Vagina (tissue), 2 donors: ENCODE results near the gene DNAH2. TPM values are rescaled to one million over a fixed set of nuclear protein-coding genes. Genes with fewer than 3 reads are reported as not detected.

Experiments
- DNase-seq, 2 donors: peaks; one replicate each; pipeline ENCODE4 v3.0.0-alpha.2; 2017; ENCODE audit errors: extremely low spot score in 2 of 2
- H3K27ac ChIP-seq: fragments of 200-600 bp; sonication (generic); one replicate; pipeline ENCODE4 v1.5.1; 2019
- H3K27me3 ChIP-seq: fragments of 200-600 bp; sonication (generic); one replicate; pipeline ENCODE4 v1.5.1; 2019
- H3K36me3 ChIP-seq, 2 donors: fragments of 200-600 bp; sonication (generic); one replicate each; pipeline ENCODE4 v1.5.1; 2017 to 2019
- H3K4me1 ChIP-seq: fragments of 200-600 bp; sonication (generic); one replicate; pipeline ENCODE4 v1.5.1; 2019
- H3K4me3 ChIP-seq, 2 donors: fragments of 200-600 bp; sonication (generic); 1 replicate in 1 of 2; 2 replicates in 1 of 2; pipeline ENCODE4 v1.5.1; 2016 to 2019
- H3K9me3 ChIP-seq: fragments of 200-600 bp; sonication (generic); one replicate; pipeline ENCODE4 v1.5.1; 2019
- POLR2A ChIP-seq, 2 donors: fragments of 450-650 bp; IDR thresholded peaks; one replicate each; pipeline ENCODE4 v1.6.1; 2017; ENCODE audit warnings: antibody characterized with exemption in 2 of 2, mild to moderate bottlenecking in 2 of 2, moderate library complexity in 2 of 2
- POLR2AphosphoS5 ChIP-seq, 2 donors: sonication (generic); formaldehyde crosslinking; IDR thresholded peaks; one replicate each; pipeline ENCODE4 v1.9.0; 2017; ENCODE audit warnings: antibody characterized with exemption in 2 of 2, mild to moderate bottlenecking in 2 of 2, low read depth in 1 of 2; ENCODE audit not compliant: insufficient read depth in 1 of 2
- intact Hi-C: fragments of 100-400 bp; cut with DNase I; formaldehyde crosslinking; loops from one replicate; pipeline ENCODE4 v1.15.1; 2023
- total RNA-seq: library from RNA; depleted of rRNA; stranded (reverse); fragments of >200 nt; gene quantifications from one replicate; pipeline ENCODE4 v1.2.3, GENCODE V29; 2016
- TF ChIP-seq, protein P1 (sequence below), 3 experiments: fragments of 450-650 bp in 2 of 3; fragments of 200-600 bp in 1 of 3; sonication (generic) in 1 of 3; IDR thresholded peaks; one replicate each; pipeline ENCODE4 v1.5.1; 2017 to 2019; ENCODE audit warnings: antibody characterized with exemption in 3 of 3, mild to moderate bottlenecking in 2 of 3, moderate library complexity in 2 of 3

The DNAH2 gene
- total RNA-seq, 1 donor from 2014 or later, result 0.49 TPM

DNA sequence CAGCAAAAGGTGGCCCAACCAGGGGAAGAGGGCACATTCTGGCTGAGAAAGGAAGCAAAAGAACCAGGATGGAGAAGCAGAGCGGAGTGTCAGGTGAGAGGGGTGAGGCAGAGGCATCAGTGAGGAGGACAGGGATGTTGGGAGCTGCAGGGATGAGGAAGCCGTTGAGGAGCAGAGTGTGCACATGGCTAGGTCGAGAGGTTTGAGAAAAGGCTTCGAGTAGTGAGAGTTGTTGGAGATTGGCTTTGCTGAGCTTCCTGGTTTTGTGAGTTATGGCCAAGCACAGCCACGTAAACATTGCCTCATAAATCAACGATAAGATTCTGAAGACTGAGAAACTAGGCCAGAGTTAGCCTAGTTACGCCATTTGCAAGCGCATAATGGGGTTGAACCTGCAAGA is 26.9 kb downstream of the DNAH2 start:
- Histone ChIP-seq H3K9me3 (no peaks in the 10 kb centered on the region), H3K27ac (no peak overlapping the region), H3K27me3 (no peaks in the 10 kb centered on the region), H3K4me1 (peaks cover 10% of the 10 kb centered on the region), H3K4me3 (no peak overlapping the region), H3K36me3 (no peaks in the 10 kb centered on the region)
- DNase-seq, result no peak
- intact Hi-C loops, result no loop called here
- TF ChIP-seq POLR2AphosphoS5 (IDR thresholded peaks at IDR 0.05; ENCODE audit: insufficient read depth in 1 of 2, low read depth in 1 of 2), result no peak
- TF ChIP-seq, protein P1, sequence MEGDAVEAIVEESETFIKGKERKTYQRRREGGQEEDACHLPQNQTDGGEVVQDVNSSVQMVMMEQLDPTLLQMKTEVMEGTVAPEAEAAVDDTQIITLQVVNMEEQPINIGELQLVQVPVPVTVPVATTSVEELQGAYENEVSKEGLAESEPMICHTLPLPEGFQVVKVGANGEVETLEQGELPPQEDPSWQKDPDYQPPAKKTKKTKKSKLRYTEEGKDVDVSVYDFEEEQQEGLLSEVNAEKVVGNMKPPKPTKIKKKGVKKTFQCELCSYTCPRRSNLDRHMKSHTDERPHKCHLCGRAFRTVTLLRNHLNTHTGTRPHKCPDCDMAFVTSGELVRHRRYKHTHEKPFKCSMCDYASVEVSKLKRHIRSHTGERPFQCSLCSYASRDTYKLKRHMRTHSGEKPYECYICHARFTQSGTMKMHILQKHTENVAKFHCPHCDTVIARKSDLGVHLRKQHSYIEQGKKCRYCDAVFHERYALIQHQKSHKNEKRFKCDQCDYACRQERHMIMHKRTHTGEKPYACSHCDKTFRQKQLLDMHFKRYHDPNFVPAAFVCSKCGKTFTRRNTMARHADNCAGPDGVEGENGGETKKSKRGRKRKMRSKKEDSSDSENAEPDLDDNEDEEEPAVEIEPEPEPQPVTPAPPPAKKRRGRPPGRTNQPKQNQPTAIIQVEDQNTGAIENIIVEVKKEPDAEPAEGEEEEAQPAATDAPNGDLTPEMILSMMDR (IDR thresholded peaks at IDR 0.05), result no peak
- no peak for TF ChIP-seq POLR2A (IDR thresholded peaks at IDR 0.05)

DNA sequence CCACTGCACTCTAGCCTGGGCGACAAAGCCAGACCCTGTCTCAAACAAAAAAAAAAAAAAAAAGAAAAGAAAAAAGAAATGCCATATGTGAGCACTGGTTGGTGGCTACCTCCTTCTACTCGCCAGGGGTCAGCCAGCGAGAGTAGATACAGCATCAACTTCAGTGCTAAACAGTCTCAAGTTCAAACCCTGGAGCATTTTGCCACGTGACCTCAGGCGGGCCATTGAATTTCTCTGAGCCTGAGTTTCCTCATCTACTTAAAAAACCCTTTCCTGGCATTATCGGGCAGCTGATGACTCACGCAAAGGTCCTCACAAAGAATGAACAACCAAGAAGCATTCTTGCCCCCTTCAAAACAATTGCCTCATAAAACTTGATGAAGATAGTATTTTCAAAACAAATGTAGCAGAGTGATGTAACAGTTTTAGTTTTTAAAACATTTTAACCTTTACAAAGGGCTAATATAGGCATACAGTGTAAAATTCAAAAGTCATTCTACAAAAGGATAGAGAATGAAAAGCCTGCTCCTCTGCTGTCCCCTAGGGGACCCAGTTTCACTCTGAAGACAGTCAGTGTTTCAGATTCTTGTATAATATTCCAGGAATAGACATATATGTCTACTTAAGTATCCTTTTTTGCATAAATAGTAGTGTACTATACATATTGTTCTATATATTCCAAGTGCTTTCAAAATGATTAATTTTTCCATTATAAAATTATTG is 28.4 kb downstream of the DNAH2 start:
- H3K4me1 ChIP-seq, result peaks cover 10% of the 10 kb centered on the region
- intact Hi-C loops, result no loop called here
- H3K9me3 ChIP-seq, result no peaks in the 10 kb centered on the region
- DNase-seq, result no peak
- no peaks in the 10 kb centered on the region for H3K36me3 ChIP-seq
- no peak overlapping the region for H3K27ac ChIP-seq
- H3K27me3 ChIP-seq, result no peaks in the 10 kb centered on the region
- no peak overlapping the region for H3K4me3 ChIP-seq
- TF ChIP-seq POLR2A (IDR thresholded peaks at IDR 0.05) (no peak), POLR2AphosphoS5 (IDR thresholded peaks at IDR 0.05; ENCODE audit: insufficient read depth in 1 of 2, low read depth in 1 of 2) (no peak)
- TF ChIP-seq, protein P1 (IDR thresholded peaks at IDR 0.05), result peak in 1 of 3 experiments; percentile 6

DNA sequence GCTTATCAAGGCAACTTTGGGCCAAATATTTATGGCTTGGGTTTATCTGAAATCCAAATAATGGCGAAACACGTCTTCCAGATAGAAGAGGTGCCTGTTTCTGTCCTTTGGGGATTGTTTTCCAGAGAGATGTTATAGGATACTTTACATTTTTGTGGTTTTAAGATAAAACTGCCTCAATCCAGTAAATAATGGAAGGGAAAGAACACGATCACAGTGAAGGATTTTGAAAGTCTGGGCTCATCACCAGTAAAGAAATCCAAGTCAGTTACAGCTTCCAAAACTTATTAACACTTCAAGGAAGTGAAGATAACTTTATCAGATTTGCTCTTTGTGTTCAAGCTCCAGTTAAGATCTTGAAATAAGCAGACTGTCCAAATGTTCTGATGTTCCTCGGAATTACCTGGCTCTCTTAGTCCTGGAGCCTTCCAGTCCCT is 30.1 kb downstream of the DNAH2 start:
- intact Hi-C loops, result no loop called here
- Histone ChIP-seq H3K36me3 (no peaks in the 10 kb centered on the region), H3K4me3 (no peak overlapping the region), H3K27ac (no peak overlapping the region), H3K9me3 (no peaks in the 10 kb centered on the region), H3K27me3 (no peaks in the 10 kb centered on the region), H3K4me1 (peaks cover 10% of the 10 kb centered on the region)
- TF ChIP-seq POLR2AphosphoS5 (IDR thresholded peaks at IDR 0.05; ENCODE audit: insufficient read depth in 1 of 2, low read depth in 1 of 2), result no peak
- DNase-seq, result no peak

DNA sequence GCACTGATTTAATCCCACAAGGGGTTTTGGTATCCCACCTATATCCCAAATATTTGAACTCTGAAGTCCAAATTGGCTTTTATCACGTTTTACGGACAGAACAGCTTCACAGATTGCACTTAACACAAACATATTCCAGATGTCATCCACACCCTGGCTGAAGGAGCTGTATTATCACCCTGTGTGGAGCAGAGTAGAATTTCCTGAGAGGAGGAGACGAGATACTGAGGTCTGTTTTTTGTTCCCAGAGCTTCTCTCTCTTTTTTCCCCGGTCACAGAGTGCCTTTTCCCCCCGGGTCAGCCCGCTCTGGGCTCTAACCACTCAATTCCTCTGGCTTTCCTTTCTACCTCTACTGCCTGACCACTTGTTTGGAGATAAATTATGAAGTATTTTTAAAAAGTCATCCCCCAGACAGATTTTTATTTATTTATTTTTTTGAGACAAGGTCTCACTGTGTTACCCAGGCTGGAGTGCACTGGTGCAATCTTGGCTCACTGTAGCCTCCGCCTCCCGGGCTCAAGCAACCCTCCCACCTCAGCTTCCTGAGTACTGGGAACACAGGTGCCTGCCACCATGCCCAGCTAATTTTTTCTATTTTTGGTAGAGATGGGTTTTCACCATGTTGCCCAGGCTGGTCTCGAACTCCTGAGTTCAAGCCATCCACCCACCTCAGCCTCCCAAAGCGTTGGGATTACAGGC is 30.7 kb downstream of the DNAH2 start:
- Histone ChIP-seq H3K27me3 (no peaks in the 10 kb centered on the region), H3K27ac (no peak overlapping the region), H3K4me1 (peaks cover 10% of the 10 kb centered on the region), H3K9me3 (no peaks in the 10 kb centered on the region), H3K36me3 (no peaks in the 10 kb centered on the region), H3K4me3 (no peak overlapping the region)
- TF ChIP-seq POLR2A (IDR thresholded peaks at IDR 0.05), result no peak
- TF ChIP-seq, protein P1 (IDR thresholded peaks at IDR 0.05), result no peak
- TF ChIP-seq POLR2AphosphoS5 (IDR thresholded peaks at IDR 0.05; ENCODE audit: insufficient read depth in 1 of 2, low read depth in 1 of 2), result no peak
- intact Hi-C loops, result no loop called here
- no peak for DNase-seq

DNA sequence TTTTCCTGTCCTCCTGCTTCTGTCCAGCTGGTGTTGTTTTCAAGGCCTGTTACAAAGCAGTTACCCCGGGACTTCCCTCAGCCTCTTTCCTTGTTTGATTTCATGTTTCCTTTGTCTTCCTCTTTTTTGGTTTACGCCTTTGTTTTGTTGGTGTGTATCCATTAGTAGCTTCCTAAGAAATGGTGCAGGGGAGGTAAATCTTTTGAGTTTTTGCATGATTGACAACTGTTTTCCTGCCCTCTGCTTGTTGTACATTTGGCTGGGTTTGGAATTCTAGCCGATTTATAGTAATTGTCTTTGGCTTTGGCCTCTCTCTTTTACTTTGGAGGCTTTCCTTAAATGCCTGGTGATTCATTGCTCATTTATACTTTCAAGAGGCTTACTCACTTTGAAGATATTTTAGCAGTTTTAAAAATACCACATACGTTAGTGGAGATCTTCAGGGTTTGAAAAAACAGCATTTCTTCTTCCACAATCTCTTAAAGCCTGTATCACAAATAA is 32.8 kb downstream of the DNAH2 start:
- H3K27ac ChIP-seq, result no peak overlapping the region

More for the DNA sequence above, 32.8 kb downstream of the DNAH2 start:
- Histone ChIP-seq H3K9me3 (no peaks in the 10 kb centered on the region), H3K4me3 (no peak overlapping the region), H3K4me1 (peaks cover 10% of the 10 kb centered on the region), H3K36me3 (no peaks in the 10 kb centered on the region), H3K27me3 (no peaks in the 10 kb centered on the region)
- no peak for DNase-seq
- intact Hi-C loops, result no loop called here
- TF ChIP-seq, protein P1 (IDR thresholded peaks at IDR 0.05), result no peak
- no peak for TF ChIP-seq POLR2A (IDR thresholded peaks at IDR 0.05)
- no peak for TF ChIP-seq POLR2AphosphoS5 (IDR thresholded peaks at IDR 0.05; ENCODE audit: insufficient read depth in 1 of 2, low read depth in 1 of 2)
